NCI-H748 (cell line): Measurements from ENCODE around the gene PITPNM3.
"Not testable (repeated sequence)": the region's sequence is repeated elsewhere in the genome, so short reads cannot be mapped to it uniquely, and the experiment has no call there.

Experiments used
- DNase-seq: peaks from one replicate; lab custom pipeline; 2025; ENCODE audit not compliant: unreplicated experiment; lab: John Stamatoyannopoulos, UW

PITPNM3 gene

DNA sequence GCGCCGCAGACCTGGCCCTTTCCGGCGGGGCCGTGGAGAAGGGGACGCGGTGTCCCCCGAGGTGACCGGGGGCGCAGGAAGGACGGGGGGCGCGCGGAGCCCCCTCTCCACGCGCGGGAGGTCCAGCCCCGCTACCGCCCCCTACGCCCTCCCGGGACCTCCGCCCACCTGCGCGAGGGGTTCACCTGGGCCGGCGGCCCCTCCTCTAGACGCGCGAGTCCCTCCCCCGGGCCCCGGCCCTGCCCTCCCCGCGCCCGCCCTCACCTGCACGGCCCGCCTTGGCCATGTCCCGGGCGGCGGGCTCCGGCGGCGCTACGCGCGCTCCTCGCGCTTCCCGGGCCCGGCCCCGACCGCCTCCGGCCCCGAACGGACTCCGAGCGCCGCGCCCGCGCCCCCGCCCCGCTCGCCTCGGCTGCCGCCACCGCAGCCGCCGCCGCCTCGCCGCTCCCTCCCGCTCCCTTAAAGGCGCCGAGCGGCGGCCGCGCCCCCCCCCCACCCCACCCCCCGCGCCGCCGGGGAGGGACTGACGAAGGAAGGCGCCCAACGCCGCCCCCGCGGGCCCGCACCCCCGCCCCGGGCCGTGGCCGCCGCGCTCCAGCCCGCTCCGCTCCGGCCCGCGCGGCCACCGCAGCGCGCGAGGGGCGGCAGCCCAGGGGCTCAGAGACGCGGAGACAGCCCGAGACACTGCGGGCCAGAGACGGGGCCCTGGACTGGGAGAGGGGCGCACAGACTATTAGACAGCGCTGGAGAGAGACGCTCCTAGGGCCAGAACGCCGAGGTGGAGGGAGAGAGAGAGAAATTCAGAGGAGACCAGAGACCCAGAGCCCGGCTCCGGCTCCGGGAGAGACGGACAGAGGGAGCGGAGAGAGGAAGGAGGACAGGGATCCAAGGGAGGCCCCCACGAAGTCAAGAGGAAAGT lies at the start of gene PITPNM3:
Gene PITPNM3 (minus strand): TSS at position 435 of the 919 bp plus-strand sequence. CDS start 149 bp downstream, at position 286.
- DNase-seq: peak; percentile 44

DNA sequence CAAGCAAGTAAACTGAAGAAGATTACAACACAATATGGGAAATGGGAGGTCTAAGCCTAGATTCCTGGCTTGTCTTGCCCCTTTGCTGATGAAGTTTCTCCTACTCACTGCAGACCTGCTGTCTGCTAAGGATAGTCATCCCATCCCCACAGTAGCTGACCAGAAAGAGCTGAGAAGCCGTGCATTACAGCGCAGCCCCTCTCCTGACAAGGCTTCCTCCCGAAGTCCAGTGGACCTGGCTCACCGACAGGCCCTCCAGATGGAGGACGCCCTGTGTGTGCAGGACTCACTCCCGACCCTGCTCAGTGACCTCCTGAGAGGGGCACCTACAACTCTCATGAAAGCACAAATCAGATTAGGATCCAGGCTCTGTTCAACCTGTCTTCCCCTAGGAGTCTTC lies 48.8 kb upstream of the PITPNM3 start:
- DNase-seq: no peak

DNA sequence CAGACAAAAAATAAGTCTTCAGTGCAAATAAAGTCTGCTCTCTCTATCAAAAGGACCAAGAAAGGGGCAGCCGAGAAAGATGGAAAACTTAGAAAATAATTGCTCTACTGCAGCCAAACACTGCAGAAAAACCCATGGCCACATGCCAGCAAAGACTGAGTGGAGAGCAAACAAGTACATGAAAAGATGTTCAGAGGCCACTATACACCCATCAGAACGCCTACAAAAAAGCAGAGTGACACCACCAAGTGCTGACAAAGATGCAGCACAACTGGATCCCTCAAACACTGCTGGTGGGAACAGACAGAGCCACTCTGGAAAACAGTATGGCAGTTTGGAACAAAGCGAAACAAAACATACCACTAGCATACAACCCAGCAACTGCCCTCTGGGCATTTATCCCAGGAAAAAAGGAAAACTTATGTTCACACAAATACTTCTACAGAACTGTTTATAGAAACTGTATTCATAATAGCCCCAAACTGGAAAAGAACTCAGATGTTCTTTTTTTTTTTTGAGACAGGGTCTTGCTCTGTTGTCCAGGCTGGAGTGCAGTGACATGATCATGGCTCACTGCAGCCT lies 47.5 kb upstream of the PITPNM3 start:
- no peak for DNase-seq

DNA sequence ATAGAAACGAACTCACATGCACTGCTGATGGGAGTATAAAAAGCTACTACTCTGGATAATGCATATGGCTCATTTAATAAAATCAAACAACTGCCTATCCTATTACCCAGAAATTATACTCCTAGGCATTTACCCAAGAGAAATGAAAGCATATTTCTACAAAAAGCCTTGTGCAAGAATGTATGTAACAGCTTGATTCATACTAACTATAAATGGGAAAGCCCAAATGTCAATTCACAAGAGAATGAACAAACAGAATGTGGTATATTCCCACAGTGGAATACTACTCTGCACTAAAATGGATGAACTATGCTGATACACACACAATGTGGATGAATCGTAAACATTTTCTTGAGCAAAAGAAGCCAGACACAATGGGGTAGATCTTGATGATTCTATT lies 45.8 kb upstream of the PITPNM3 start:
- no peak for DNase-seq

DNA sequence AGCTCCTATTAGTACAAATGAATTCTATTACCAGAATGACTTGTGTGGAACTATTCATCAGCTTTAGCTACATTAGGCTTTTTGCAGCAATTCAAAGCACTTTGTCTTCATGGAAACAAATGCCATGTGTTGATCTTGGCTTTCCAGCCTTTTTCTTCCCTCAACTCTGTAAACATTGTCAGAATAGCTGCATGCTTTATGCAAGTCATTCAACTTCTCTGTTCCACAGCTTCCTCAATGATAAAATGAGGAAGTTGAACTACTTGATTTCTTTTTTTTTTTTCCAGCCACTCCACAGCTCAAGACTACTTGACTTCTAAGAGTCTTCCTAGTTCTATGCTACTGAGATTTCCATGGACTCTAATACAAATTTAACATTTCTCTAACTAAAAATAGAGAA lies 43.0 kb upstream of the PITPNM3 start:
- DNase-seq: no peak

DNA sequence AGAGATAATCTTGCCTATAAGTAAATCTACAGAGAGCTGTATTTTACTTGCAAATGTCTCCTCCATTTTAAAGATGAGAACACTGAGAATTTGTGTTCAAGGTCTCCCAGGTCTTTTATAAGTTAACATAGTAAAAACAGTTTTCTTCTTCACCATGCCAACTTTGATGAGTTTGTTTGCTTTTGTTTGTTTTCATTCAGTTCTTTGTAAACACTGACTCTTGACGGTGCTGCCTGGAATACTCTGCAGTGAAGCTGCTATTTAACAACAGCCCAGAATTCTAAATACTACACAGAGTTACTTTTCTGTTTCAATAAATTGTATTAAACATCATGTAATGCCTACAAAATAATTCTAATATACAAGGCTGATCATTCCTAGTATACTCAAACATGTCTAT lies 41.4 kb upstream of the PITPNM3 start:
- DNase-seq: no peak

DNA sequence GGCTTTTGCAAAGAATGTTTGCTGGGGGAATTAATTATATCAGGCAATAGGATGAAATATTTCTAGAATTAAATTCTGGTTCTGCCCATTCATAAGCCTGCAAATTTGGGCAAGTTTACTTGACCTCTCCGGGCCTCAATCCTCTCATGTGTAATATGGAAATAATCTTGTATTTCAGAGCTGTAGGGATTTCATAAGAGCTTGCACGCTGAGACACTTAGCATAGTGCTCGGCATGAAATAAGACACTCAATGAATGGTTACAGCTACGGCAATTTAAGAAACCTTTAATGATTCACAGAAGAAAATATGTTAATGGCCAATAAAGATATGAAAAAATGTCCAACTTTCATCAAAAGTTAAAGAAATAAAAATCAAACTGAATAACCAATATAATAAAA lies 40.6 kb upstream of the PITPNM3 start:
- DNase-seq: no peak

DNA sequence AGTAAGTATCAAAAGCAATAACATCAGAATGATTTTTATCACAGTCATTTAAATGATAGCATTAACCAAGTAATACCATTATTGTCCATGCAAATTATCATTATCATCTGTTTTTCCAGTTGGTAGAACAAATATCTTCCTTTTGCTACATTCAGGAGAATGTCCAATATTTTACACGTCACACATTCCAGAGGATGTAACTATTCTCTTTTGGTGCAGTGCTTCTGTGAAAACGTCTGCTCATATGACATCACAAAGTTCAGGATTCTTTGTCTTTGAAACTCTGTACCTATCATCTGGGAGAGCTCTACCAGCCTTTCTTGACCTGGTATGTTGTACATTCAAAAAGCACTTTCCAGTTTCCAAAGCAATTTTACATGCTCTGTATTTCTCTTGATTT lies 40.2 kb upstream of the PITPNM3 start:
- DNase-seq: no peak

DNA sequence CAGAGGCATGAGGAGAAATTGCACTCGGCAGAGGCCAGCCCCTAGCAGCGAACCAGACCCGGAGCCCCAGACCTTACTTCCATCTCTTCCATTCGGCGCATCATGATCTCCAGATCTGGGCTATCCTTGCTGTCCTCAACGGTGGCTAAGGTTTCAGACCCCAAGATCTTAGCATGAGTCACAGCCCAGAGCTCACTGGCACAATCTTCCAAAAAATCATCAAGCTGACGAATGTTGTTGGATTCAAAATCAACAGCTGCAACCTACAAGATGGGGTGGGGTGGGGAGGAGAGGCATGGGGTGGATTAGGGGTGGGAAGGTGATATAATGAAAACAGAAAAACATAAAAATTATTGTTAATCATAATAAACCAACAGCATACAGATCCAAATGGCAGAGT lies 39.7 kb upstream of the PITPNM3 start:
- no peak for DNase-seq

DNA sequence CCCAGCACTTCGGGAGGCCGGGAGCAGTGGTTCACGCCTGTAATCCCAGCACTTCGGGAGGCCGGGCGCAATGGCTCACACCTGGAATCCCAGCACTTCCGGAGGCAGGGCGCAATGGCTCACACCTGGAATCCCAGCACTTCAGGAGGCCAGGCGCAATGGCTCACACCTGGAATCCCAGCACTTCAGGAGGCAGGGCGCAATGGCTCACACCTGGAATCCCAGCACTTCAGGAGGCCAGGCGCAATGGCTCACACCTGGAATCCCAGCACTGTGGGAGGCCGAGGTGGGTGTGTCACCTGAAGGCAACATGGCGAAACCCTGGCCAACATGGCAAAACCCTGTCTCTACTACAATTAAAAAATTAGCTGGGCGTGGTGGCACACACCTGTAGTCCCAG lies 37.0 kb upstream of the PITPNM3 start:
- DNase-seq: not testable (repeated sequence)

DNA sequence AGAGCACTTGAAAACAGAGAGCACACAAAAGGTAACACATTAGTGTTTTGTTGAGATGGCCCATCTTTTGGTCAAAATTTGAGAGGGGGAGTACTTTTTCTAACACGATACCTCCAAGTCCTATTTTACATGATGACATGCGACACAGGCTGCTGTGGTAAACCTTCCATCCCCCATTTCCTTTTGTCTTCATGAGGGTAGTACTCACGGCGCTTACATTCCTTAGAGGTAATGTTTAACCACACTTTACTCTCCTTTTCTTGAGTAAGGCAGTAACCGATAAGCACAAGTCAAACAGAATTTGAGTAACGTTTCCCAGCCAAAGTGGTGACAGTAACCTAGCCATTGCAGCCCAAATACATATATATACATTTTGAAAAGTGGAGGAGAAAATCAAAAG lies 35.8 kb upstream of the PITPNM3 start:
- no peak for DNase-seq

DNA sequence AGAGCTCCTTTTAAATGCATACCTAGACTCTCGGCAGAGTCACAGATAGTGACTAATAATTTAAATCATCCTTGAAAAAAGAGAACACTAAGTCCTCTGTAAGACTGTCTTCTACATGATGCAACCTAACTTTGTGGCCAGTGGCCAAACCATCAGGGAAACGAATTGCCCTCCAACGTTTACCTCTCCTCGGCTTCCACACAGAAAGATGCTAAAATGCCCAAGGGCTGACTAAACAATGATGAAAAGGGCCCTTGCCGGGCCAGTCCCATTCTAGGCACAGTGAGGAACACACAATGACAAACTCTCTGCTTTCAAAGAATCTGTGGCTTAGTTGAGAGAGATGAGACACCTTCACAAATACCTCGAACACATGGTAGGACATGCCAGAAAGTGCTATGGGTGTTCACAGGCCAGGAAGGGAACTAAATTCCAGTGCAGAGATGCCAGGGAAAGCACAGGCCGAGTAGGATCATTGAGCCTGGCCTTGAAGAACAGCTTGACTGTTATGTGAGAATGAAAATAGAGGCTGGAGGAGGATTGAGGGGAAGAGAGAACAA lies 35.3 kb upstream of the PITPNM3 start:
- DNase-seq: no peak

DNA sequence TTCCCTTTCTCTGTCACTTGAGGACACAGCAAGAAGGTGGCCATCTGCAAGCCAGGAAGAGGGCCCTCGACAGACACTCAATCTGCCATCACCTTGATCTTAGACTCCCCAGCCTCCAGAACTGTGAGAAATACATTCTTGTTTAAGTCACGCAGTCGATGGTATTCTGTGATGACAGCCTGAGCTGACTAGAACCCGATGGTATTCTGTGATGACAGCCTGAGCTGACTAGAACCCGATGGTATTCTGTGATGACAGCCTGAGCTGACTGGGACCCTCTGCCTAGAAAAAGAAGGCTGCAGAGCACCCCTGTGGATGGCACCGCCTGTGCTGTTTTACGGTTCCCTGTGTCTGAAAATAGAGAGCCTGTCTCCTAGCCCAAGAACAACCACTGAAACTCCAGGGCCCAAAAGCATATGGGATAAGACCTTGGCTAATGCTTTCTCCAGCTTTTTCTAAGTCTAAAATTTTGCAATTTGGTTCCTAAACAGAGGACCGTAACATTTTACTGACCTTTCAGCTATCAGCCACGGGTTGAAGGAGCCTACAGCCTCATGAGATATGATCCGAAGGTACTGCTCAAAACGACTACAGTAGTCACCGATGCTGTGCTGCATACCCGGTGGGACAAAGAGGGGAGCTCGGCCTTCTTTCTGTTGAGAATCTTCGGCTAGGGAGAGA lies 33.1 kb upstream of the PITPNM3 start:
- no peak for DNase-seq

DNA sequence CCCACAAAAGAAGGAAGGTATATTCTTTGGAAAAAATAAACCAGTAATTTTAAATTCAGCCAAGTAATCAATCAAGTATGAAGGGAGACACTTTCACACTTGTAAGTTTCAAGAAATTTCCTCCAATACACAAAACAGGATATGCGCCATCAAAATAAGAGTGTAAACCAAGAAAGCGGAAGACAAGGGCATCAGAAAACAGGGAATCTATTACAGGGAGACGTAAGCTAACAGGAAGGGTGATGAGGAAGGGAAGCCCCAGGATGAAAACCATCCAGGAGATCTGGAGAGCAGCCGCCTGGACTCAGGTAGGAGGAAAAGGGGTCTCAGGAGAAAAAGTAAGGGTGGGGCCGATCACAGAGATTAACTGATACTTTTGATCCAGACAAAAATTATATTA lies 31.8 kb upstream of the PITPNM3 start:
- DNase-seq: no peak

DNA sequence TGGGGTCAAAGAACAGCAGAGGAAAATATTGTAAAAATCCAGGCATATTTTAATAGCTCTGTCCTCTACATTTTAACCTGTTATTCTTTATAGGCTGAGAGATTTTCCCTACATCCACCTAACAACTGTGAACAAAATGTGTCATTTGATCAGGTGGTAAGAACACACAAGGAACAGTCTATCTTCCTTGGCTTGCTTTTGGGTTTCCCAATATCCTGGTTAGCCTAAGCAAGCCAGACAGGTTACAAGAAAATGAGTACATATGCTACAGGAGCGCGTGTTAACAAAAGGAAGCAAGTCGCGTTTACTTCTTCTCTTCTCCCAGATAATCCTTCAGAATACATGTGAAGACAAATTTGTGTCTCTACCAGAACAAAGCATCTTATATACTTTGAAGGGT lies 31.0 kb upstream of the PITPNM3 start:
- DNase-seq: no peak

DNA sequence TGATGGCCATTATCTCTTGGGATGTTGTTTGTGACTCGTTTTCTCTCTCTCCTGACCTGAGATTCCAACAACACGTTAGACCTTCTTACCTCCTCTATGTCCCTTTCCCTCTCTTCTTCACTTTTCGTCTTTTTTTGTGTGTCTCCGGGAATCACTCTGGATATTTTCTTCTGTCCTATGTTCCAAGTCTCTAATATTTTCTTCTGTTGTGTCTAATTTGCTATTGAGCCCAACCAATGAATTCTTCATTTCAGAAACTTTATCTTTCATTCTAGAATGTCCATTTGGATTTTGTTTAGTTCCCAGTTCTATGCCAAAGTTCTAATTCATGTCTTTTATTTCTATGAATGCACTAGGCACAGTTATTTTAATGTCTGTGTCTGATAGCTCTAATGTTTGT lies 27.1 kb upstream of the PITPNM3 start:
- no peak for DNase-seq

DNA sequence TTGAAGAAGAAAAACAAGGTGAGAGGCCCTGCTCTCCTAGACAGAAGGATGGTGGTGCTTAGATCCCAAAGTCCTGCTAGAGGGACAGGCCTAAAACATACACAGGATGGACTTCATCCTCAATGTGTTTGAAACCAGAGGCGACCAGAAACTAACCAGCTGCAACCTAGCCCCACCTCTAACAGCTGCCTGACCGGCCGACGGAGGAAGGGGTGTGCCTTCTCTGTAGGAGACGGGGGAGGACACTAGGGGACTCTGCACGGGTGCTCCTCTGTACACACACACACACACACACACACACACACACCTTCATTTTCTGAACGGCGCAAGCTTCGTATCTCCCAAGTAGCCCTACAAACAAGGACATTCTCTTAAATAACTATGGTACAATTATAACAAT lies 24.3 kb upstream of the PITPNM3 start:
- no peak for DNase-seq

DNA sequence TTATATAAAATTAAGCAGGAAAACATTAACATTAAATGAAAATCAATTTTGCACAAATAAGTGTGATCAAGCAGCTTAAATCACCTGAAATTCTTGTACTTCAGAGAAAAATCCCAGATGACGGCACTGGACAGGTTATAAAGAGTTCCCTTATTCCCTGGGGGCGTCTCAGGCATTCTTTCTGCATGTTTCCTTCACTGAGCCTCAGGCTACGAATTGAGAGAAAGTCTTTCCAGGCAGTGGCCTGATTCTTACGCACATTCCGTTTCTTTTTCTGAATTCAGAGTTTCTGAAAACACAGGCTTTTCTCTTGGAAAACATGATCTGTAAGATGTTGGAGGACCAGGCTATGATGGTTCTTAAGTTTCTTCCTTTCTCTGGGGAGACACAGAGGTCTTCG lies 22.1 kb upstream of the PITPNM3 start:
- no peak for DNase-seq

DNA sequence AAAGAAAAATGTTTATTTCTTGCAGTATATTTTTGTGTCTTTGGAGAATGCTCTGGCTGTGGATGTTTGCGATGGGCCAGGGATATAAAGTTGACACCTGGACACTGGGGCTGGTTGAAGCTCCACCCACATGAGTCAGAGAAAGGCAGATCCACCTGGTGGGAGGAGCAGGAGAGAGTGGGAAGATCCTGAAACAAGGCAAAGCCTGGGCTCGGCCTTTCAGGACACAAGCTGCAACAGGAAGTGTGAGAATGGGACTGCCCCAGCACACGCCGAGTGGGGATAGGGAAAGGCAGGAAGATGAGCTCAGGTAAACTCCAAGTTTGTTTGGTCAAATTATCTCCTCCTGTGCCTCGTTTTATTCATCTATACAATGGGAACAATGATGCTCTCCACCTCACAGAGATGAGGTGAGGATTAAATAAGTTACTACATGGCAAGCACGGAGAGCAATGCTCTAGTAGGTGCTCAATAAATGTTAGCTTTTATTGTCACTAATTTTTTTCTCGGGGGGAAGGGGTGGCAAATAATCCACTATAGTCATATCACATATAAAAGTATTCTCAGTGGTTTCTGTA lies 21.4 kb upstream of the PITPNM3 start:
- DNase-seq: no peak

DNA sequence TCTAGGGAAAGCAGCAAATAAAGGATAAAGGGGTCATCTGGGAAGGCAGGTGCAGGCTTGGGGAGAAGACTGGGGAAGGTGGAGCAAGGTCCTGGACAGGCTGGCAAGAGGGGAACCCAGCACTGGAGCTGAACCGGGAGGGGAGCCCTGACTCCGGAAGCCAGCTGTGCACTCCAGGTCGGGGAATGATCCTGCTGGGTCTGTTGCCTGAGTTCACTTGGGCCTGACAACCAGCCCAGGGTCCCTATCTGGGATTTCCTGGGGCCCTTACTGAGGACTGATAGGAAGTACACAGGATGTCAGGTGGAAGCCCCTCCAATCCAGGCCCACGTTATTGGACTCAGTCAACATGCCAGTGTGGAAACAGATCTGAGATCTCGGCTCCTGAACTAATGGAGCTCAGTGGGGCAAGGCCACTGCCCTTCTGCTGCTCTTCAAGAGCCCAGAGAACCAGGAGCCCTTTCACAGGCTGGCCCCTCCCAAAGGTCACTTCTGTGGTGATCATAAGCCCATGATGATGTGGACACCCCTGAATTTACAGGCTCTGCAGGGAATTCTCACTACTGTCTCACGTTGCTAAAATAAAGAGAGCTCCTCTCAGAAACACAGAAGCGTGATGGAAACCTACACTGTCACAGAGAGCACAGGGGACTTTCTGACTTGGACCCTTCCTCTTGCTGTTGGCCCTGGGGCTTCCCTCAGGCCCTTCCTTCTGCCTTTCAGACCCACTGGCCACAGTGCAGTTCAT lies 19.9 kb upstream of the PITPNM3 start:
- DNase-seq: no peak

DNA sequence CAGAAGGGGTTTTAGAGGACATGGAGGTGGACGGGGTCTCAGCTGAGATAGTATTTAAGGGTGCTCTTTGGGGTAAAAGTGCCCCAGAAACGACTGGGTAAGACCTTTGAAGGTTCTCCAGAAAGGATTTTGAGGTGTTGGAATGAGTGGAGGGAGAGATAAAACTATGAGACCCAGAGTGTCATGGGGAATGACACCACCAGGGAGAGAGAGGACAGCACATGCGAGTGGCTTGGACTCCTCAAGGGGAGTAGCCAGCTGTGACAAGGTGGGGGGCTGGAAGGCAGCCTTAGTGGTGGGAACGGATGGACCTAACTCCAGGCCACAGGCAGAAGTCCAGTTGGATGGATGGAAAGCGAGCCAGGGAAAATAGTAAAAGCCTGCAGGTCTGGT lies 19.2 kb upstream of the PITPNM3 start:
- DNase-seq: no peak
